ENCODE data around the gene TOGARAM2.

DNA sequence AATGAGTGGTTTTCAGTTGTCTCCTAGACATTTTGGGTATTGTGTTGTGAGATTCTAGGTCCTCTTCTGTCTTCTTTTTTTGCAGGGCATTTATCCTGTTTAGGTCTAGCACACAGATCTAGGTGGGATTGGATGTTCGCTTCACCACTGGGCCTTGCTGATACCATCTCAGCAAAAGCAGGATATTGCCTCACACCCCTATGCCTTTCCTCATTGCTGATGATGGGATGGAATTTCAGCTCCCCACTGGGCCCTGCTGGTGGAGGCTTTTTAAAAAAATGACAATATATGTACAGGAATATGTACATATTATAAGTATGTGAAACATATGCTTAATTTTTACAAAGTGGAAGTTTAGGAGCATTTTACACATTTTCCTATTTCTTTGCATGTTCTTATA, 5.4 kb upstream of the TOGARAM2 start:
- TF ChIP-seq, protein P1, sequence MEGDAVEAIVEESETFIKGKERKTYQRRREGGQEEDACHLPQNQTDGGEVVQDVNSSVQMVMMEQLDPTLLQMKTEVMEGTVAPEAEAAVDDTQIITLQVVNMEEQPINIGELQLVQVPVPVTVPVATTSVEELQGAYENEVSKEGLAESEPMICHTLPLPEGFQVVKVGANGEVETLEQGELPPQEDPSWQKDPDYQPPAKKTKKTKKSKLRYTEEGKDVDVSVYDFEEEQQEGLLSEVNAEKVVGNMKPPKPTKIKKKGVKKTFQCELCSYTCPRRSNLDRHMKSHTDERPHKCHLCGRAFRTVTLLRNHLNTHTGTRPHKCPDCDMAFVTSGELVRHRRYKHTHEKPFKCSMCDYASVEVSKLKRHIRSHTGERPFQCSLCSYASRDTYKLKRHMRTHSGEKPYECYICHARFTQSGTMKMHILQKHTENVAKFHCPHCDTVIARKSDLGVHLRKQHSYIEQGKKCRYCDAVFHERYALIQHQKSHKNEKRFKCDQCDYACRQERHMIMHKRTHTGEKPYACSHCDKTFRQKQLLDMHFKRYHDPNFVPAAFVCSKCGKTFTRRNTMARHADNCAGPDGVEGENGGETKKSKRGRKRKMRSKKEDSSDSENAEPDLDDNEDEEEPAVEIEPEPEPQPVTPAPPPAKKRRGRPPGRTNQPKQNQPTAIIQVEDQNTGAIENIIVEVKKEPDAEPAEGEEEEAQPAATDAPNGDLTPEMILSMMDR (conservative IDR thresholded peaks at IDR 0.05), result no peak
- TF ChIP-seq ZFX (IDR thresholded peaks at IDR 0.05), result no peak
